Body of pancreas (tissue), 4 donors: ENCODE measurements around the gene CLDN12. TPM values are rescaled to one million over a fixed set of nuclear protein-coding genes. Genes with fewer than 3 reads are reported as not detected.

Experiments used
- ATAC-seq: fragments of 150-250 bp; one replicate; pipeline ENCODE4 v1.9.1; 2016
- DNase-seq, 4 donors: peaks; one replicate each; pipeline ENCODE4 v3.0.0-alpha.2; 2019
- H3K27ac ChIP-seq, 4 donors: fragments of 200-600 bp; sonication (generic); 1 replicate in 3 of 4; 2 replicates in 1 of 4; pipeline versions ENCODE4 v1.5.1 to v1.6.1; 2016 to 2019; ENCODE audit warnings: mild to moderate bottlenecking in 1 of 4, mixed read lengths in 1 of 4, moderate library complexity in 1 of 4
- H3K27me3 ChIP-seq, 2 donors: fragments of 200-600 bp; sonication (generic); one replicate each; pipeline ENCODE4 v1.6.0; 2016; ENCODE audit warnings: mild to moderate bottlenecking in 1 of 2
- H3K36me3 ChIP-seq, 2 donors: fragments of 200-600 bp; sonication (generic); replicated peaks in 1 of 2; 2 replicates each; pipeline ENCODE4 v1.5.1; 2016; ENCODE audit warnings: low read depth in 2 of 2; ENCODE audit not compliant: insufficient read depth in 1 of 2
- H3K4me1 ChIP-seq: fragments of 200-600 bp; sonication (generic); one replicate; pipeline ENCODE4 v1.6.0; 2016
- H3K4me3 ChIP-seq, 2 donors: fragments of 200-600 bp; sonication (generic); 1 replicate in 1 of 2; 2 replicates in 1 of 2; pipeline ENCODE4 v1.5.1; 2016 to 2019
- H3K9me3 ChIP-seq, 3 donors: fragments of 200-600 bp; sonication (generic); 1 replicate in 2 of 3; 2 replicates in 1 of 3; pipeline ENCODE4 v1.5.1; 2016
- POLR2A ChIP-seq, 3 donors: fragments of 450-650 bp; IDR thresholded peaks; one replicate each; pipeline ENCODE4 v1.6.1; 2016; ENCODE audit warnings: antibody characterized with exemption in 3 of 3, mild to moderate bottlenecking in 2 of 3
- WGBS, 2 donors: methylation state at CpG; one replicate each; pipeline ENCODE4 v1.1.5; 2017; 5-methylcytosine and 5-hydroxymethylcytosine counted together
- intact Hi-C: fragments of 100-400 bp; cut with DNase I; formaldehyde crosslinking; loops from one replicate; pipeline ENCODE4 v1.15.1; 2023
- total RNA-seq, 2 donors: library from RNA; depleted of rRNA; stranded (reverse); fragments of >200 nt; gene quantifications; one replicate each; pipeline ENCODE4 v1.1.0, GENCODE V29; 2016
- TF ChIP-seq, protein P1 (sequence below), 7 experiments: fragments of 450-650 bp in 4 of 7; fragments of 200-600 bp in 3 of 7; sonication (generic) in 3 of 7; IDR thresholded peaks; one replicate each; pipeline ENCODE4 v1.5.1; 2016 to 2019; ENCODE audit warnings: antibody characterized with exemption in 7 of 7

The CLDN12 gene
- total RNA-seq, 2 donors from 2014 or later = 18.1 to 25.2 TPM

DNA sequence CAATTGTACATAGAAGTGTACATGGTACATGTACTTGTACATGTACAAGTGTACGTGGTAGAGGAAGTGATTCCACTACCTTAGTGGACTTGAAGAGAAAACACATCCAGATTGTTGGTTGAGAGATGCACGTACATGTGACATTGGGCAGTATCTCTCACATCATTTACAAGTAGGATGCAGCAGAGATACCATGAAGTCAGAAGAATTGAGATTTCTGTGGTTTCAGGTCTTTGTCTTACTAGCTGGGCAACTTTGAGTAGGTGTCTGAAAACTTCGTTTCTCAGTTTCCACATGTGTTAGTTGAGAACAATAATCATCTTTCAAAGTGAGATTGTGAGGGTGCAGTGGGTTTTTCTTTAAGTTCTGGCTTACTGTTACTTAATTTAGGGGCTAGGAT is 21.5 kb downstream of the CLDN12 start:
- Histone ChIP-seq H3K9me3 (no peaks in the 10 kb centered on the region), H3K27ac (no peak overlapping the region), H3K36me3 (no peaks in the 10 kb centered on the region), H3K4me1 (no peaks in the 10 kb centered on the region), H3K27me3 (no peaks in the 10 kb centered on the region), H3K4me3 (no peak overlapping the region)
- WGBS, 2 donors = 70 to 72% methylated on average over 3 of the region's 3 CpGs
- ATAC-seq (no peak), DNase-seq (no peak)
- intact Hi-C loops = loop anchor here (10.0 kb wide), 1 partner anchor 260 kb away; no protein-coding TSS in a partner anchor
- TF ChIP-seq, protein P1, sequence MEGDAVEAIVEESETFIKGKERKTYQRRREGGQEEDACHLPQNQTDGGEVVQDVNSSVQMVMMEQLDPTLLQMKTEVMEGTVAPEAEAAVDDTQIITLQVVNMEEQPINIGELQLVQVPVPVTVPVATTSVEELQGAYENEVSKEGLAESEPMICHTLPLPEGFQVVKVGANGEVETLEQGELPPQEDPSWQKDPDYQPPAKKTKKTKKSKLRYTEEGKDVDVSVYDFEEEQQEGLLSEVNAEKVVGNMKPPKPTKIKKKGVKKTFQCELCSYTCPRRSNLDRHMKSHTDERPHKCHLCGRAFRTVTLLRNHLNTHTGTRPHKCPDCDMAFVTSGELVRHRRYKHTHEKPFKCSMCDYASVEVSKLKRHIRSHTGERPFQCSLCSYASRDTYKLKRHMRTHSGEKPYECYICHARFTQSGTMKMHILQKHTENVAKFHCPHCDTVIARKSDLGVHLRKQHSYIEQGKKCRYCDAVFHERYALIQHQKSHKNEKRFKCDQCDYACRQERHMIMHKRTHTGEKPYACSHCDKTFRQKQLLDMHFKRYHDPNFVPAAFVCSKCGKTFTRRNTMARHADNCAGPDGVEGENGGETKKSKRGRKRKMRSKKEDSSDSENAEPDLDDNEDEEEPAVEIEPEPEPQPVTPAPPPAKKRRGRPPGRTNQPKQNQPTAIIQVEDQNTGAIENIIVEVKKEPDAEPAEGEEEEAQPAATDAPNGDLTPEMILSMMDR (IDR thresholded peaks at IDR 0.05) = no peak
- no peak for TF ChIP-seq POLR2A (IDR thresholded peaks at IDR 0.05)

DNA sequence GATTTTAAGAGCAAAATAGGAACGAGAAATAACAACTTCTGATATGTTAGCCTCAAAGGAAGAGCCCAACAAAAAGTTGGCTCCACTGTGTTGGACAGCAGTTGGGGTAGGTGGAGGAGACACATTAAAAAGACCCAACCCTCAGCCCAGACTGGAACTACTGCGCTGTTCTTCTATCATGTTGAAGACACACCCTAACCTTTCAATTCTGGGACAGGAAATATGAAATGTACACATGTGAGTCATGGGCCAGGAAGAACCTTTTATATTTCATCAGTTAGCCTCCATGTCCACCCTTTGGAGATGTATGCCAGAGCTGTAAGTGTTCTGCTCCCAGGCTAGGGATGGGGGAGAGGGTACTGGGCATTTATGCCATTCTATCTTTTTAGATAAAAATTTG is 22.1 kb downstream of the CLDN12 start:
- no peak for ATAC-seq
- no peak overlapping the region for H3K4me3 ChIP-seq
- intact Hi-C loops = loop anchor here (10.0 kb wide), 1 partner anchor 261 kb away; no protein-coding TSS in a partner anchor
- 83 to 88% methylated on average over 2 of the region's 2 CpGs for WGBS, 2 donors
- DNase-seq = no peak
- no peaks in the 10 kb centered on the region for H3K9me3 ChIP-seq
- no peaks in the 10 kb centered on the region for H3K36me3 ChIP-seq
- H3K4me1 ChIP-seq = no peaks in the 10 kb centered on the region
- TF ChIP-seq, protein P1 (IDR thresholded peaks at IDR 0.05) = no peak
- no peak for TF ChIP-seq POLR2A (IDR thresholded peaks at IDR 0.05)
- H3K27ac ChIP-seq = no peak overlapping the region
- H3K27me3 ChIP-seq = no peaks in the 10 kb centered on the region

DNA sequence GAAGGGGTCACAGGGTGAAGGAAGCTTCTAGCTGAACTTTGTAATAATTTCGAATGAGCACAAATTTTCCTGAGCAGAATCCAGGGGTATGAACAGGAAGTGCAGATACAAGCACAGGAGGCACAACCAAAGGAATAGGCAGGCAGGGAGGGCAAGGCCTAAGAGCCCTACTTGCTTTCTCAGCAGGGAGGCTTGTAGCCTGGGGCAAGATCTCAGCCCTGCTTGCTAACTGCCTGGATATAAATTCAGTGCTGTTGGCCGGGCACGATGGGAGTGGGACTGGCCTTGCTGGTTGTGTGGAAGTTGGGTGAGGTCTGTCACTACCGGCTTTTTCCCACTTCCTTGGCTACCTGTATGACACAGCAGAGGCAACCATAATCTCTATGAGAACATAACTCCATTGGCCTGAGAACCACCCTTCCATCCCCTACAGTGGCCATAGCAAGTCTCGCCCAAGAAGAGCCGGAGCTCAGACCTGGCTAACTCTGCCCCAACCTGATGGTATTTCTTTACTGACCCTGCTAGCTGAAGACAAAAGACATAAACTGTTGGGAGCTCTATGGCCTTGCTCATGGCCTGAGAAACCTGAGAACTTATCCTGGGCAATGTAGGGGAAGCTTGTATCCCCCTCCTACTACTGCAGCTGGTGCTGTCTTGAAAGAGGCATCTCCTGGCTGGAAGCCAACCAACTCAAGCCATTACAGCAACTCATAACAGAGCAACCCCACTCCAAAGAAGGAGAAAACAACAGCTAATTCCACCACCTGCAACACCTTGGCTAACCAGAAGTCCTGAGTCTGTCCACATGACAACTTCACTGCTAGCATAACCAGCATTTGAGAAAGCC is 27.6 kb downstream of the CLDN12 start:
- intact Hi-C loops = no loop called here
- TF ChIP-seq, protein P1 (IDR thresholded peaks at IDR 0.05) = no peak
- TF ChIP-seq POLR2A (IDR thresholded peaks at IDR 0.05) = no peak
- Histone ChIP-seq H3K36me3 (no peaks in the 10 kb centered on the region), H3K27ac (no peak overlapping the region), H3K4me3 (no peak overlapping the region), H3K9me3 (no peaks in the 10 kb centered on the region), H3K4me1 (no peaks in the 10 kb centered on the region), H3K27me3 (no peaks in the 10 kb centered on the region)
- no peak for ATAC-seq
- DNase-seq = no peak
- 84 to 90% methylated on average over 6 of the region's 6 CpGs for WGBS, 2 donors

DNA sequence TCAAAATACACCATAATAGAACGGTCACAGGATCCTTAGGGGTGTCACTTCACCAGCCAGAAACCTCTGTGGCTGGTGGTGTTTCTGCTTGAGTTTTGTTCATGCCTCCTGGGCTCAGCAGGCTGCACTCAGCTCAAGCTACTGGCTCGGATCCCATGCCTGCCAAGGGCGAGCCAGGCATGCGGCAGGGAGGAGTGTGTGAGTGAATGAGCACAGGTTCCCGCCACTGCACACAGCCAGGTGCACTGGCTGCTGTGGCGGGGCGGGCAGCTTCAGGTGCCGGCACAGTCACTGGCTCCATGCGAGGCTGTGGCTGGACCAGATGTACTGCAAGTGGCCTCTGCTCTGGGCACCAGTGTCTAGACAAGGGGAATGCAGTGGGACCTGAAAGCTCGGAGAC is 29.5 kb downstream of the CLDN12 start:
- H3K27ac ChIP-seq = no peak overlapping the region
- H3K27me3 ChIP-seq = no peaks in the 10 kb centered on the region
- intact Hi-C loops = no loop called here
- 73 to 79% methylated on average over 9 to 10 of the region's 10 CpGs for WGBS, 2 donors
- no peaks in the 10 kb centered on the region for H3K4me1 ChIP-seq
- DNase-seq = no peak
- no peak for ATAC-seq
- H3K36me3 ChIP-seq = no peaks in the 10 kb centered on the region
- TF ChIP-seq, protein P1 (IDR thresholded peaks at IDR 0.05) = no peak
- no peak for TF ChIP-seq POLR2A (IDR thresholded peaks at IDR 0.05)
- no peak overlapping the region for H3K4me3 ChIP-seq
- no peaks in the 10 kb centered on the region for H3K9me3 ChIP-seq

DNA sequence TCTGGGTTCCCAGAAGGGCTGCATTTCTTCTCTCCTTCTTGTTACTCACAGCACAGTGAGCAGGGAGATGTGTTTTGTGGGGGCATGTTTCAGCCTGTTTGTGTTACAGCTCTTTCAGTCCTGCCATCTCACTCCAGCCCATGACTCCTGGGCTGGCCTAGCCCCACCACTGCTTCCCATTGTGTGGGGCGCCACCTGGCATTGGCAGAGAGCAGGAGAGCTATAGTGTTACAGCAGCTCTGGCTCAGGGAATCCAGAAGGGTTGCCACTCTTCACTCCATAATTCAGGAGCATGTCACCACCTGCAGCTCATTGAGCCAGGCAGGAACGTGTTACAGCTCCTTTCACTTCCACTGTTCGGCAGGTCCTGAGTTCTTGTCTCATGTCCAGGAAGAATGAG is 30.0 kb downstream of the CLDN12 start:
- Histone ChIP-seq H3K36me3 (no peaks in the 10 kb centered on the region), H3K9me3 (no peaks in the 10 kb centered on the region), H3K27ac (no peak overlapping the region), H3K4me1 (no peaks in the 10 kb centered on the region), H3K4me3 (no peak overlapping the region), H3K27me3 (no peaks in the 10 kb centered on the region)
- DNase-seq (no peak), ATAC-seq (no peak)
- intact Hi-C loops = no loop called here
- no peak for TF ChIP-seq POLR2A (IDR thresholded peaks at IDR 0.05)
- TF ChIP-seq, protein P1 (IDR thresholded peaks at IDR 0.05) = no peak
- WGBS, 2 donors = 95 to 97% methylated on average over 3 of the region's 3 CpGs
